GM12878 (cell line): ENCODE measurements around the gene PRSS57. TPM values are rescaled to one million over a fixed set of nuclear protein-coding genes. Genes with fewer than 3 reads are reported as not detected.

Experiments used
- ATAC-seq: fragments of 200-7000 bp; cut with Tn5 transposase; 3 replicates; pipeline ENCODE4 v1.9.1; 2020; ENCODE audit warnings: mild to moderate bottlenecking, moderate library complexity
- BruUV-seq: library from RNA; stranded (reverse); fragments of 400-500 nt; replicated peaks from 2 replicates; lab custom pipeline; 2021; lab: Mats Ljungman, UMichigan
- CTCF ChIA-PET: fragments of 300-600 bp; sonication (Branson Sonifier 250); formaldehyde crosslinking; extraction: SDS; loops from one replicate; lab custom pipeline; 2021; ENCODE audit warnings: inconsistent platforms; lab: Yijun Ruan, JAX
- POLR2A ChIA-PET: fragments of 350-600 bp; formaldehyde crosslinking; extraction: SDS; loops from one replicate; lab custom pipeline; 2021; ENCODE audit warnings: inconsistent platforms; lab: Charles Lee
- RAD21 ChIA-PET: fragments of 300-600 bp; sonication (Branson Sonifier 250); formaldehyde crosslinking; loops from one replicate; lab custom pipeline; 2023; ENCODE audit warnings: antibody characterized with exemption; ENCODE audit not compliant: unreplicated experiment; lab: Charles Lee
- SMC1A ChIA-PET: fragments of 300-600 bp; sonication (Branson Sonifier 250); formaldehyde crosslinking; loops from one replicate; lab custom pipeline; 2023; ENCODE audit not compliant: unreplicated experiment, uncharacterized antibody; lab: Charles Lee
- DNase-seq: peaks from one replicate; pipeline ENCODE4 v3.0.0-alpha.2; 2011; ENCODE audit warnings: low read depth, low spot score
- FAIRE-seq: peaks from 3 replicates; lab custom pipeline; 2011; peaks lifted over from hg19 to GRCh38; lab: Jason Lieb, UNC
- H2AFZ ChIP-seq: 2 replicates; pipeline ENCODE4 v1.6.0; 2011; ENCODE audit warnings: low read depth, low read length, control low read depth; ENCODE audit not compliant: control insufficient read depth
- H3K27ac ChIP-seq: 2 replicates; pipeline ENCODE4 v1.5.1; 2011; ENCODE audit warnings: control low read depth; ENCODE audit not compliant: control insufficient read depth, insufficient read depth
- H3K27me3 ChIP-seq, 2 experiments: replicated peaks in 1 of 2; 2 replicates each; pipeline versions ENCODE4 v1.6.0 to v1.6.1; 2011; ENCODE audit warnings: low read length in 1 of 2; ENCODE audit not compliant: control insufficient read depth in 2 of 2, insufficient read depth in 2 of 2
- H3K36me3 ChIP-seq, 2 experiments: 2 replicates each; pipeline ENCODE4 v1.5.1; 2011; ENCODE audit warnings: low read length in 1 of 2; ENCODE audit not compliant: control insufficient read depth in 2 of 2, insufficient read depth in 2 of 2
- H3K4me1 ChIP-seq: 2 replicates; pipeline ENCODE4 v1.6.1; 2011; ENCODE audit warnings: mild to moderate bottlenecking, low read length, moderate library complexity, mixed read lengths; ENCODE audit not compliant: control insufficient read depth, insufficient read depth
- H3K4me2 ChIP-seq: 2 replicates; pipeline ENCODE4 v1.6.0; 2011; ENCODE audit warnings: control low read depth; ENCODE audit not compliant: control insufficient read depth, insufficient read depth
- H3K4me3 ChIP-seq: fragments of 200-600 bp; sonication (generic); 2 replicates; pipeline ENCODE4 v1.5.1; 2016
- H3K79me2 ChIP-seq: 2 replicates; pipeline ENCODE4 v1.6.0; 2011; ENCODE audit warnings: low read length; ENCODE audit not compliant: control insufficient read depth, insufficient read depth
- H3K9ac ChIP-seq: 2 replicates; pipeline ENCODE4 v1.8.0; 2011; ENCODE audit warnings: low read length, control low read depth, mixed read lengths; ENCODE audit not compliant: control insufficient read depth, insufficient read depth
- H3K9me3 ChIP-seq: replicated peaks from 3 replicates; pipeline ENCODE4 v1.5.1; 2011; ENCODE audit warnings: mild to moderate bottlenecking, low read length; ENCODE audit not compliant: control insufficient read depth, insufficient read depth
- H4K20me1 ChIP-seq: 2 replicates; pipeline ENCODE4 v1.6.0; 2011; ENCODE audit not compliant: control insufficient read depth, insufficient read depth
- BCL11A ChIP-seq: IDR thresholded peaks from 2 replicates; pipeline ENCODE4 v1.6.1; 2011; ENCODE audit warnings: low read depth, low read length
- CHD2 ChIP-seq: IDR thresholded peaks from 2 replicates; pipeline ENCODE4 v1.6.1; 2011; ENCODE audit warnings: low read depth, low read length, improper control_type of control experiment, borderline replicate concordance
- KAT2A ChIP-seq: conservative IDR thresholded peaks from 2 replicates; pipeline ENCODE4 v1.6.1; 2011; ENCODE audit warnings: low read depth, low read length; ENCODE audit not compliant: control insufficient read depth
- POLR2A ChIP-seq: IDR thresholded peaks from 2 replicates; pipeline ENCODE4 v1.6.1; 2011; ENCODE audit warnings: low read depth, mild to moderate bottlenecking, low read length
- RB1 ChIP-seq: fragments of 450-650 bp; formaldehyde crosslinking; IDR thresholded peaks from 2 replicates; pipeline ENCODE4 v1.6.1; 2017; ENCODE audit warnings: mild to moderate bottlenecking, borderline replicate concordance
- RUNX3 ChIP-seq: IDR thresholded peaks from 2 replicates; pipeline ENCODE4 v1.6.1; 2012; ENCODE audit warnings: low read length, inconsistent platforms
- WGBS: methylation state at CpG from one replicate; pipeline ENCODE4 v1.1.6; 2016; ENCODE audit warnings: low lambda C conversion rate; ENCODE audit not compliant: insufficient replicate concordance, insufficient coverage; ENCODE audit errors: missing lambda C conversion rate; 5-methylcytosine and 5-hydroxymethylcytosine counted together
- in situ Hi-C: fragments of 300-500 bp; cut with MboI; formaldehyde crosslinking; loops from 9 replicates; pipeline ENCODE4 v1.14.3; 2018; ENCODE audit warnings: mixed read lengths
- intact Hi-C: fragments of 100-400 bp; cut with micrococcal nuclease; formaldehyde crosslinking; loops from one replicate; pipeline ENCODE4 v1.14.2; 2022; ENCODE audit not compliant: unreplicated experiment
- polyA plus RNA-seq, 11 experiments: library from polyadenylated mRNA; depleted of rRNA in 4 of 11; unstranded in 6 of 11; stranded (reverse) in 5 of 11; fragments of >200 nt; fragmentation: Nextera tagmentation in 4 of 11; fragmentation: Illumina TruSeq in 1 of 11; extraction: Ambion mirVana in 4 of 11; extraction: Trizol in 1 of 11; gene quantifications; 1 replicate in 1 of 11; 2 replicates in 10 of 11; pipeline versions ENCODE4 v1.2.1 to v1.2.3, GENCODE V29; 2011 to 2016; ENCODE audit warnings: inconsistent platforms in 2 of 11, missing spikeins in 2 of 11, low read depth in 1 of 11
- total RNA-seq, 4 experiments: library from RNA; depleted of rRNA in 3 of 4; stranded (reverse); fragments of >200 nt in 3 of 4; fragmentation: Illumina TruSeq in 1 of 4; extraction: Trizol in 1 of 4; gene quantifications; 2 replicates each; pipeline versions ENCODE4 v1.2.1 to v1.2.3, GENCODE V29; 2013 to 2021
- TF ChIP-seq, protein P1 (sequence below): IDR thresholded peaks from 2 replicates; pipeline ENCODE4 v1.6.1; 2011; ENCODE audit warnings: mild to moderate bottlenecking, low read depth, low read length, moderate library complexity; ENCODE audit not compliant: insufficient replicate concordance

The PRSS57 gene
- total and polyA plus RNA-seq, 10 of the 15 experiments (the other 5 are each of a cell fraction or from before 2014, with no cell fraction given), result not detected

DNA sequence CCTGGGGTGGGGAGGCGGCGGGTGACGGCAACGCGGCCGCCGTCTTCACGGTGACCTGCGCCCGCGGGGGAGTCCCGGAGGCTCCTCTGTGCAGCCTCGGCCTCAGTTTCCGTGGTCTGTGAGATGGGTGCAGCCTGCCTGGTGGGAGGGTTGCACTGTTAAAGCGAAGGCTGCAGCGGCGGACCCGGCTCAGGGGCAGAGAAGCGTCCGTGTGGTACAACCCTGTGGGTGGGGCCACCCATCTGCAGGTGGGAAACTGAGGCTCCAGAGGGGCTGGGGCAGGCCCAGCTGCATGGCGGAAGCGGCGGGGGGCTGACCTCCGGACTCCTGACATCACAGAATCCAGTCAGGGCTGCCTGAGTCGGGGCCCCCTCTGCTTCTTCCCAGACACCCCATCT, 55.1 kb downstream of the PRSS57 start:
- intact Hi-C loops, result no loop called here
- SMC1A ChIA-PET, result no interaction called here
- 32% methylated on average over 17 of the region's 25 CpGs for WGBS
- Histone ChIP-seq H3K27ac (no peak overlapping the region), H3K9me3 (no peaks in the 10 kb centered on the region), H3K79me2 (no peaks in the 10 kb centered on the region), H2AFZ (no peak overlapping the region), H4K20me1 (no peaks in the 10 kb centered on the region), H3K9ac (no peak overlapping the region), H3K4me3 (peak overlapping the region; percentile 32; the same call in 1 of the 2 replicates), H3K36me3 (peaks cover 0 to 4% of the 10 kb centered on the region in 2 experiments; a peak in 2 of 4 replicates)
- RAD21 ChIA-PET, result no interaction called here
- POLR2A ChIA-PET, result no interaction called here
- in situ Hi-C loops, result no loop called here
- DNase-seq (no peak), ATAC-seq (no peak; the same call in 2 of the 3 replicates), FAIRE-seq (no peak)
- no TSS peak for BruUV-seq
- CTCF ChIA-PET, result no interaction called here
- TF ChIP-seq, protein P1, sequence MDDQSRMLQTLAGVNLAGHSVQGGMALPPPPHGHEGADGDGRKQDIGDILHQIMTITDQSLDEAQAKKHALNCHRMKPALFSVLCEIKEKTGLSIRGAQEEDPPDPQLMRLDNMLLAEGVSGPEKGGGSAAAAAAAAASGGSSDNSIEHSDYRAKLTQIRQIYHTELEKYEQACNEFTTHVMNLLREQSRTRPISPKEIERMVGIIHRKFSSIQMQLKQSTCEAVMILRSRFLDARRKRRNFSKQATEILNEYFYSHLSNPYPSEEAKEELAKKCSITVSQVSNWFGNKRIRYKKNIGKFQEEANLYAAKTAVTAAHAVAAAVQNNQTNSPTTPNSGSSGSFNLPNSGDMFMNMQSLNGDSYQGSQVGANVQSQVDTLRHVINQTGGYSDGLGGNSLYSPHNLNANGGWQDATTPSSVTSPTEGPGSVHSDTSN, result no peak
- TF ChIP-seq BCL11A (no peak), POLR2A (no peak), KAT2A (no peak), RB1 (no peak), RUNX3 (no peak), CHD2 (no peak)
- TF ChIP-seq, all 136 proteins: peak for 0
- H3K27me3 ChIP-seq, result no peaks in the 10 kb centered on the region
- peak overlapping the region; percentile 48; the same call in 1 of the 2 replicates for H3K4me2 ChIP-seq
- H3K4me1 ChIP-seq, result peaks cover 24% of the 10 kb centered on the region
